Measurements from ENCODE around the gene PGLYRP4.
"Not testable (repeated sequence)": the region's sequence is repeated elsewhere in the genome, so short reads cannot be mapped to it uniquely, and the experiment has no call there.

DNA sequence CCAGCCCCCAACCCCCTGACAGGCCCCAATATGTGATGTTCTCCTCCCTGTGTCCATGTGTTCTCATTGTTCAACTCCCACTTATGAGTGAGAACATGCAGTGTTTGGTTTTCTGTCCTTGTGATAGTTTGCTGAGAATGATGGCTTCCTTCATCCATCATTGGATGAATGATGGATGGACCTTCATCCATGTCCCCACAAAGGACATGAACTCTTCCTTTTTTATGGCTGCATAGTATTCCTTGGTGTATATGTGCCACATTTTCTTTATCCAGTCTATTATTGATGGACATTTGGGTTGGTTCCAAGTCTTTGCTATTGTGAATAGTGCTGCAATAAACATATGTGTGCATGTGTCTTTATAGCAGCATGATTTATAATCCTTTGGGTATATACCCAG, 34.3 kb downstream of the PGLYRP4 start:
- TF ChIP-seq, protein P1, sequence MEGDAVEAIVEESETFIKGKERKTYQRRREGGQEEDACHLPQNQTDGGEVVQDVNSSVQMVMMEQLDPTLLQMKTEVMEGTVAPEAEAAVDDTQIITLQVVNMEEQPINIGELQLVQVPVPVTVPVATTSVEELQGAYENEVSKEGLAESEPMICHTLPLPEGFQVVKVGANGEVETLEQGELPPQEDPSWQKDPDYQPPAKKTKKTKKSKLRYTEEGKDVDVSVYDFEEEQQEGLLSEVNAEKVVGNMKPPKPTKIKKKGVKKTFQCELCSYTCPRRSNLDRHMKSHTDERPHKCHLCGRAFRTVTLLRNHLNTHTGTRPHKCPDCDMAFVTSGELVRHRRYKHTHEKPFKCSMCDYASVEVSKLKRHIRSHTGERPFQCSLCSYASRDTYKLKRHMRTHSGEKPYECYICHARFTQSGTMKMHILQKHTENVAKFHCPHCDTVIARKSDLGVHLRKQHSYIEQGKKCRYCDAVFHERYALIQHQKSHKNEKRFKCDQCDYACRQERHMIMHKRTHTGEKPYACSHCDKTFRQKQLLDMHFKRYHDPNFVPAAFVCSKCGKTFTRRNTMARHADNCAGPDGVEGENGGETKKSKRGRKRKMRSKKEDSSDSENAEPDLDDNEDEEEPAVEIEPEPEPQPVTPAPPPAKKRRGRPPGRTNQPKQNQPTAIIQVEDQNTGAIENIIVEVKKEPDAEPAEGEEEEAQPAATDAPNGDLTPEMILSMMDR (IDR thresholded peaks at IDR 0.05) = not testable (repeated sequence)
- not testable (repeated sequence) for TF ChIP-seq POLR2A (IDR thresholded peaks at IDR 0.05)

All from heart left ventricle (tissue), 13 donors.